Endothelial cell of umbilical vein (primary cell): ENCODE data around the gene SRRM5. TPM values are rescaled to one million over a fixed set of nuclear protein-coding genes. Genes with fewer than 3 reads are reported as not detected.
"Not testable (repeated sequence)": the region's sequence is repeated elsewhere in the genome, so short reads cannot be mapped to it uniquely, and the experiment has no call there.

Experiments
- BruUV-seq: library from RNA; stranded (reverse); fragments of 400-500 nt; replicated peaks from 2 replicates; lab custom pipeline; 2021; lab: Mats Ljungman, UMichigan
- CTCF ChIA-PET: fragments of 300-600, 350-600 bp; sonication (Branson Sonifier 250); formaldehyde crosslinking; loops from one replicate; lab custom pipeline; 2021; ENCODE audit warnings: antibody characterized with exemption, inconsistent platforms; lab: Charles Lee
- POLR2A ChIA-PET: fragments of 300-600, 350-600 bp; sonication (Branson Sonifier 250); formaldehyde crosslinking; loops from one replicate; lab custom pipeline; 2021; ENCODE audit warnings: antibody characterized with exemption, inconsistent platforms; lab: Charles Lee
- DNase-seq: peaks from one replicate; pipeline ENCODE4 v3.0.0-alpha.2; 2011; ENCODE audit warnings: low read depth, low spot score
- FAIRE-seq: peaks from 2 replicates; lab custom pipeline; 2011; peaks lifted over from hg19 to GRCh38; lab: Jason Lieb, UNC
- H2AFZ ChIP-seq: 2 replicates; pipeline ENCODE4 v1.6.0; 2012; ENCODE audit warnings: low read depth, low read length, control low read depth, inconsistent platforms
- H3K27ac ChIP-seq: 2 replicates; pipeline ENCODE4 v1.5.1; 2011; ENCODE audit warnings: low read depth, mild to moderate bottlenecking, control low read depth, low read length, moderate library complexity; ENCODE audit not compliant: insufficient read depth
- H3K27me3 ChIP-seq, 2 experiments: 2 replicates each; pipeline versions ENCODE4 v1.6.0 to v1.6.1; 2011; ENCODE audit warnings: low read length in 2 of 2, mixed read lengths in 1 of 2; ENCODE audit not compliant: control insufficient read depth in 2 of 2, insufficient read depth in 2 of 2
- H3K36me3 ChIP-seq, 2 experiments: 2 replicates in 1 of 2; 3 replicates in 1 of 2; pipeline ENCODE4 v1.5.1; 2011; ENCODE audit warnings: low read length in 2 of 2, mild to moderate bottlenecking in 1 of 2, moderate library complexity in 1 of 2; ENCODE audit not compliant: control insufficient read depth in 2 of 2, insufficient read depth in 2 of 2; ENCODE audit errors: extremely low read depth in 1 of 2
- H3K4me1 ChIP-seq: 3 replicates; pipeline ENCODE4 v1.5.1; 2011; ENCODE audit warnings: mild to moderate bottlenecking, low read length; ENCODE audit not compliant: control insufficient read depth, insufficient read depth; ENCODE audit errors: extremely low read depth
- H3K4me2 ChIP-seq: 2 replicates; pipeline ENCODE4 v1.6.1; 2011; ENCODE audit warnings: low read length, control low read depth, mixed read lengths; ENCODE audit not compliant: insufficient read depth
- H3K4me3 ChIP-seq, 3 experiments: fragments of 200-600 bp in 1 of 3; sonication (generic), shearing (Covaris generic) in 1 of 3; replicated peaks in 1 of 3; 2 replicates each; pipeline ENCODE4 v1.5.1; 2011 to 2016; ENCODE audit warnings: control low read depth in 3 of 3, low read length in 3 of 3, mild to moderate bottlenecking in 2 of 3, inconsistent platforms in 1 of 3, low read depth in 1 of 3, moderate library complexity in 1 of 3; ENCODE audit not compliant: insufficient read depth in 1 of 3
- H3K79me2 ChIP-seq: 2 replicates; pipeline ENCODE4 v1.6.0; 2012; ENCODE audit warnings: low read length, inconsistent platforms; ENCODE audit not compliant: control insufficient read depth, insufficient read depth
- H3K9ac ChIP-seq: replicated peaks from 2 replicates; pipeline ENCODE3; 2011; ENCODE audit warnings: low read length, control low read depth; ENCODE audit not compliant: insufficient read depth; ENCODE audit errors: extremely low read depth
- H3K9me1 ChIP-seq: replicated peaks from 3 replicates; pipeline ENCODE4 v1.6.0; 2011; ENCODE audit warnings: mild to moderate bottlenecking, low read length; ENCODE audit not compliant: control insufficient read depth, insufficient read depth; ENCODE audit errors: extremely low read depth
- H3K9me3 ChIP-seq: replicated peaks from 2 replicates; pipeline ENCODE4 v1.5.1; 2012; ENCODE audit warnings: low read length, inconsistent platforms; ENCODE audit not compliant: control insufficient read depth, insufficient read depth
- H4K20me1 ChIP-seq: replicated peaks from 2 replicates; pipeline ENCODE3; 2011; ENCODE audit warnings: mild to moderate bottlenecking, low read length; ENCODE audit not compliant: control insufficient read depth, insufficient read depth; ENCODE audit errors: extremely low read depth
- FOS ChIP-seq: IDR thresholded peaks from 2 replicates; pipeline ENCODE4 v1.6.1; 2011; ENCODE audit warnings: mild to moderate bottlenecking, low read length, moderate library complexity, borderline replicate concordance; ENCODE audit not compliant: insufficient read depth
- dilution Hi-C: fragments of 300-500 bp; cut with MboI; formaldehyde crosslinking; loops from one replicate; pipeline ENCODE4 v1.15.0; 2019; ENCODE audit warnings: low sequenced_read_pairs; ENCODE audit not compliant: extremely low pct_ligation_motif_present
- intact Hi-C: fragments of 100-400 bp; cut with micrococcal nuclease; formaldehyde crosslinking; loops from one replicate; pipeline ENCODE4 v1.10.0; 2022
- polyA plus RNA-seq, 4 experiments: library from polyadenylated mRNA; depleted of rRNA in 3 of 4; stranded (reverse) in 3 of 4; unstranded in 1 of 4; fragments of >200 nt; gene quantifications; 2 replicates each; pipeline versions ENCODE4 v1.2.1 to v1.2.3, GENCODE V29; 2011 to 2012; ENCODE audit warnings: missing spikeins in 1 of 4
- total RNA-seq: library from RNA; stranded (reverse); gene quantifications from 2 replicates; pipeline ENCODE4 v1.2.3, GENCODE V29; 2021

SRRM5 gene
- total and polyA plus RNA-seq, 2 donors (not counting 3 experiments of a cell fraction or from before 2014, with no cell fraction given), result 0.17 to 0.27 TPM

DNA sequence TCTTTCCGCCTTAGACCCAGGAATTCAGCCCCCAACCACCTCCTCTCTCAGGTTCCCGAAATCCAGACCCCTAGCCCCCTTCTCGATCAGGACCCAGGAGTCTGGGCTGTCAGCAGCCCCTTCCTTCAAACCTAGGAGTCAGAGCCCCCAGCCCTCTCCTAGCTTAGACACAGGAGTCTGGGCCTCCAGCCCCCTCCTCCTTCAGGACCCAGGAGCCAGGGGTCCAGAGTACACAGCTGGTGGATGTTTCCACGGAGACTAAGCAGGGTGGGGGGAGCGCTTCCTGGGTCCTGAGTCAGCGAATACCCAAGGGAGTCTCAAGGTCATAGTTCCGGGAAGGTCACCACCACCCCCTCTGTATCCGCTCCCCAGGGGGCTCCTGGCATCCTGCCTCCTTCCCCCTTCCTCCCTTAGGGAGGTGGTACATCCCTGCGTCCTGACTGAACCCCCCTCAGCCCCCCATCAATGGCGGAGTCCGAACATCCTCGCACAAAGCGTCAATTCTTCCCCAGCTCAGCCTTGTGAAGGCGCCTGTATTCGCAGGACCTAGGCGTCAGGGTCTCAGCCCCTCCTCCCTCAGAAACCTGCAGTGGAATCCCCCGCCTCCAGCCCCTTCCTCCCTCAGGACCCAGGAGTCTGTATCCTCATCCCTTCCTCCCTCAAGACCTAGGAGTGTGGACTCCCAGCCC, 23.1 kb downstream of the SRRM5 start:
- no peak overlapping the region for H3K4me3 ChIP-seq
- no peak overlapping the region for H2AFZ ChIP-seq
- no peaks in the 10 kb centered on the region for H3K36me3 ChIP-seq
- H3K4me2 ChIP-seq, result no peak overlapping the region
- no peaks in the 10 kb centered on the region for H4K20me1 ChIP-seq
- H3K4me1 ChIP-seq, result peaks cover 2% of the 10 kb centered on the region
- no peaks in the 10 kb centered on the region for H3K79me2 ChIP-seq
- no peak overlapping the region for H3K9ac ChIP-seq
- no peaks in the 10 kb centered on the region for H3K9me1 ChIP-seq
- no TSS peak for BruUV-seq
- H3K9me3 ChIP-seq, result no peaks in the 10 kb centered on the region
- intact Hi-C loops, result no loop called here
- no peak for FAIRE-seq
- DNase-seq, result no peak
- dilution Hi-C loops, result no loop called here
- ChIA-PET CTCF (no interaction called here), POLR2A (no interaction called here)
- TF ChIP-seq FOS, result no peak
- no peak overlapping the region for H3K27ac ChIP-seq
- peaks cover 11 to 21% of the 10 kb centered on the region in 2 experiments for H3K27me3 ChIP-seq

DNA sequence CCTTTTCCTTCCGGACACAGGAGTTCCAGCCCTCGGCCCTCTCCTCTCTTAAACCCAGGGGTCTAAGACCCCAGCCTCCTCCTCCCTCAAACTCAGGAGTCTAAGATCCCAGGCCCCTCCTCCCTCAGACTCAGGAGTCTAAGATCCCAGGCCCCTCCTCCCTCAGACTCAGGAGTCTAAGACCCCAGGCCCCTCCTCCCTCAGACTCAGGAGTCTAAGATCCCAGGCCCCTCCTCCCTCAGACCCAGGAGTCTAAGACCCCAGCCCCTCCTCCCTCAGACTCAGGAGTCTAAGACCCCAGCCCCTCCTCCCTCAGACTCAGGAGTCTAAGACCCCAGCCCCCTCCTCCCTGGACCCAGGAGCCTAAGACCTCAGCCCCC, 23.7 kb downstream of the SRRM5 start:
- H3K4me2 ChIP-seq, H3K36me3 ChIP-seq, H3K4me1 ChIP-seq, intact Hi-C loops, H3K9ac ChIP-seq, DNase-seq, H3K27ac ChIP-seq, H3K79me2 ChIP-seq, POLR2A ChIA-PET, H3K9me1 ChIP-seq, H3K9me3 ChIP-seq, H4K20me1 ChIP-seq, H2AFZ ChIP-seq, FAIRE-seq, CTCF ChIA-PET, dilution Hi-C loops, H3K4me3 ChIP-seq, BruUV-seq: not testable (repeated sequence)
- H3K27me3 ChIP-seq, result peaks cover 13 to 26% of the 10 kb centered on the region in 2 experiments
